C4-2B (cell line): ENCODE data around the gene SEZ6.

Experiments
- ZFX ChIP-seq: fragments of 450-650 bp; IDR thresholded peaks from 2 replicates; pipeline ENCODE4 v1.6.1; 2017
- TF ChIP-seq, protein P1 (sequence below): fragments of 450-650 bp; conservative IDR thresholded peaks from 2 replicates; pipeline ENCODE4 v1.5.1; 2017; ENCODE audit warnings: mild to moderate bottlenecking

- TF ChIP-seq, protein P1, sequence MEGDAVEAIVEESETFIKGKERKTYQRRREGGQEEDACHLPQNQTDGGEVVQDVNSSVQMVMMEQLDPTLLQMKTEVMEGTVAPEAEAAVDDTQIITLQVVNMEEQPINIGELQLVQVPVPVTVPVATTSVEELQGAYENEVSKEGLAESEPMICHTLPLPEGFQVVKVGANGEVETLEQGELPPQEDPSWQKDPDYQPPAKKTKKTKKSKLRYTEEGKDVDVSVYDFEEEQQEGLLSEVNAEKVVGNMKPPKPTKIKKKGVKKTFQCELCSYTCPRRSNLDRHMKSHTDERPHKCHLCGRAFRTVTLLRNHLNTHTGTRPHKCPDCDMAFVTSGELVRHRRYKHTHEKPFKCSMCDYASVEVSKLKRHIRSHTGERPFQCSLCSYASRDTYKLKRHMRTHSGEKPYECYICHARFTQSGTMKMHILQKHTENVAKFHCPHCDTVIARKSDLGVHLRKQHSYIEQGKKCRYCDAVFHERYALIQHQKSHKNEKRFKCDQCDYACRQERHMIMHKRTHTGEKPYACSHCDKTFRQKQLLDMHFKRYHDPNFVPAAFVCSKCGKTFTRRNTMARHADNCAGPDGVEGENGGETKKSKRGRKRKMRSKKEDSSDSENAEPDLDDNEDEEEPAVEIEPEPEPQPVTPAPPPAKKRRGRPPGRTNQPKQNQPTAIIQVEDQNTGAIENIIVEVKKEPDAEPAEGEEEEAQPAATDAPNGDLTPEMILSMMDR, result no peak
- no peak for TF ChIP-seq ZFX
Measured at GRCh38 chr17:28985950-28986713, 19.7 kb downstream of the SEZ6 start.
